GM21786 (cell line): Measurements from ENCODE around the gene DISC1.
A peak's percentile ranks its signal among the peaks of the same experiment; 100 is the strongest.
"Not testable (repeated sequence)": the region's sequence is repeated elsewhere in the genome, so short reads cannot be mapped to it uniquely, and the experiment has no call there.

Experiments
- ATAC-seq: cut with Tn5 transposase; IDR thresholded peaks from one replicate; pipeline ENCODE4 v1.9.1; 2021; ENCODE audit not compliant: unreplicated experiment

DISC1 gene

GRCh38 chr1:231626535-231626950, at the start of gene DISC1:
Gene DISC1, plus strand, starts transcription at chr1:231626790. Its CDS starts 78 bp downstream, at chr1:231626868.
- peak; percentile 42 for ATAC-seq

- ATAC-seq: no peak
These were observed 49.5 kb upstream of the DISC1 start for GRCh38 chr1:231576804-231577718.

DNA sequence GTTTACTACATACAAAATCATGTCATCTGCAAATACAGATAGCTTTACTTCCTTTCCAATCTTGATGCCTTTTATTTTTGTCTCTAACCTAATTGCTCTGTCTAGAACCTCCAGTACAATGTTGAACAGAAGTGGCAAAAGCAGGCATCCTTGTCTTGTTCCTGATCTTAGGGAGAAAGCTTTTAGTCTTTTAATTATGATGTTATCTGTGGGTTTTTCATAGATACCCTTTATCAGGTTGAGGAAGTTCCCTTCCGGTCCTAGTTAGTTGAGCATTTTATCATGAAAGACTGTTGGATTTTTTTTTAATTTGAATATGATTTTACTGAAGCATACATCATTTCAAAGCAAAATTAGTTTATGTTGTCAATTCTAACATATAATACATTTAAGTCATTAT, 45.7 kb upstream of the DISC1 start:
- ATAC-seq: no peak

DNA sequence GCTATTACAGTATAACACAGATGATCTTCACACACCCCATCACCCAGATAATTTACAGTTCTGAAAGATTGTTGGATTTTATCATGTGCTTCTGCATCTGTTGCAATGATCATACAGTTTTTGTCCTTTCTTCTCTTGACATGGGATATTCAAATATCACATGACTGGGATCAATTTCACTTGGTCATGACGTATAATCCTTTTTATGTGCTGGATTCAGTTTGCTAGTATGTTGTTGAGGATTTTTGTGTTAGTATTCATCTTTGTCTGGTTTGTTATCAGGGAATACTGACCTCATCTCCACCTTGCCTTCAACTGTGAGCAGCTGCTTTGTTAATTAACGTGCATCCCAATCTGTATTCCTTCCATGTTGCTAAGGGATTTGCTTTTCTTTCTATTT, 44.7 kb upstream of the DISC1 start:
- ATAC-seq: no peak

DNA sequence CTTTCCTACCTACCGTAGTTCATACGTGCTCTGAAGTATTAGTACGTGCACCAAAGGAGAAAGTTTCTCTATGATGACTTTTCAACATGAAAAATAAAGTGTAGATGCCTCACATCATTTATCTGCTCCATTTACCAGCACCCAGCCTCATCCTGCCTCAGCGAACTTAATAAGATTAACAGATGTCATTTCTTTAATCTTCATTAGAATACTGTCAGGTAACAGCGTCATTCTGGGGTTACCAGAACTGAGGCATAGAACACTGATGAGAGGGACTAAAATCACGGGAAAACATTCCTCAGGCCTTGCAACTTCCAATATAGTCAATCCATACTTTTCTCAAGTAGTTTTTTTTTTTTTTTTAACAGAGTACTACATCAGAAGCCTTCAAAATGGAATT, 43.2 kb upstream of the DISC1 start:
- ATAC-seq: no peak

DNA sequence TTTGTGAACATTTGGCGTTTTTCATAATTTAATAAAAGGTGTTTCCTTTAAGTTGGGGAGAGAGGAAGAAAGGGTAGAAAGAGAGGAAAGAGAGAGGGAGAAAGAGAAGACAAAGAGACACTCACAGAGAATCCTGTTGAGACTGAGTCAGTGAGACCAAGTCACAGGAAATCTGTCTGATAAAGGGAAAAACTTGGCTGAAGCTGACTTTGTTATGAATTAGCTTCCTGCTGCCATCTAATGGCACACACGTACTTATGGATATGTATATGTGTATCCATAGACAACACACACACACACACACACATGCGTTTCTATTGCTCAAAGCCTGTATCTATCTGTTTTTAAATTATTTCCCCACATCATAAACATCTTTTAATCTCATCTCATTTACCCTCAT, 42.5 kb upstream of the DISC1 start:
- ATAC-seq: no peak

DNA sequence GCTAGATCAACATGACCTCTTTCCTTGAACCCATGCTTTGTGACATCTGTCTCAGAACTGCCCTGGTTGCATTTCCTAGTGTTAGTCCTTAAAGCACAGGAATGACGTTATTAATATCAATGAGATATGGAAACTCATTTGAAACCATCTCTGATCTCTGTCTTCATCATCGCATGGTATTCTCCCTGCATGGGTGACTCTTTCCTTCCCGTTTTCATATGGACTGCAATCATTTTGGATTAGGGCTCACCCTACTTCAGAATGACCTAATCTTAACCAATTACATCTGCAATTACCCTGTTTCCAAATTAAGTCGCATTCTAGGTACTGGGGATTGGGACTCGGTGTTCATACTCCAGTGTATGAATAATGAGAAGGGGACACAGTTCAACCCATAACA, 41.7 kb upstream of the DISC1 start:
- no peak for ATAC-seq

- peak; percentile 66 for ATAC-seq
These were observed 36.0 kb upstream of the DISC1 start for GRCh38 chr1:231590453-231591198.

DNA sequence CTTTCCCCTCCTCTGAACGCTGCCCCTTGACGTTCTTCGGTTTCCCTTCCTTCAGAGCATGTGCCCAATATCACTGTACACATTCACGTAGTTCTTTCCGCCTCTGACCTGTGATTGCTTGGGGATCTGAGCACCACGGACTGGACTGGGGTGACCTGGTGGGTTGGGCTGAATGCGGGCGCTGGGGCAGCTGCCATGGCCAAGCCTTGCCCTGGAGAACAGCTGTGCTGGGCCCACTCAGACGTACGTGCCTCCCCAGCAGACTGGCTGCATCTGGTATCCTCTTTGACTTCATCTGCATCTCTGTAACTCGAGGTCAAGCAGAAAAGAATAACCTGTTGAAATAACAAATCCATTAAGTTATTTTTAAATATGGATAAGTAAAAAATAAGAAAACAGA, 35.1 kb upstream of the DISC1 start:
- ATAC-seq: no peak

DNA sequence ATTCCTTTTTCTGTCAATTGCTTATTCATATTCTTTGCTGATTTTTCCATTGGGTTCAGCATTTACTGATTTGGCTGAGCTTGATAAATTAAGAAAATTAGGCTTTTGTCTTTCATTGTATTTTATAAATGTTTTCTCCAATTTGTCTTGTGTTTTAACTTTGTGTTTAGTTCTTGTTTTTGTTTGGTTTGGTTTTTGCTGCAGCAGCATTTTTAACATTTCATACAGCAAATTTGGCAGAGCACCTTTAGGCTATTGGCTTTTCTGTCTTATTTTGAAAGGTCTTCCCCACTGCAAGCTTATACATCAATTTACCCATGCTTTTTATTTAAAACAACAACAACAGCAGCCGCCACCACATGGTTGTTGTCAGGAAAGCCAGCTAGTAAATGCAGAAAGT, 33.8 kb upstream of the DISC1 start:
- ATAC-seq: no peak

DNA sequence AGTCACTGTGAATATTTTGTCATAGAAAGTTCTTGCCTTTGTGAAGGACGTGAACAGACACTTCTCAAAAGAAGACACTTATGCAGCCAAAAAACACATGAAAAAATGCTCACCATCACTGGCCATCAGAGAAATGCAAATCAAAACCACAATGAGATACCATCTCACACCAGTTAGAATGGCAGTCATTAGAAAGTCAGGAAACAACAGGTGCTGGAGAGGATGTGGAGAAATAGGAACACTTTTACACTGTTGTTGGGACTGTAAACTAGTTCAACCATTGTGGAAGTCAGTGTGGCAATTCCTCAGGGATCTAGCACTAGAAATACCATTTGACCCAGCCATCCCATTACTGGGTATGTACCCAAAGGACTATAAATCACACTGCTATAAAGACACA, 33.3 kb upstream of the DISC1 start:
- ATAC-seq: not testable (repeated sequence)

- no peak for ATAC-seq
These were observed 32.5 kb upstream of the DISC1 start for GRCh38 chr1:231594123-231594522.

GRCh38 chr1:231594749-231595148, 31.8 kb upstream of the DISC1 start:
- ATAC-seq: no peak

GRCh38 chr1:231596337-231596791, 30.2 kb upstream of the DISC1 start:
- ATAC-seq: no peak

DNA sequence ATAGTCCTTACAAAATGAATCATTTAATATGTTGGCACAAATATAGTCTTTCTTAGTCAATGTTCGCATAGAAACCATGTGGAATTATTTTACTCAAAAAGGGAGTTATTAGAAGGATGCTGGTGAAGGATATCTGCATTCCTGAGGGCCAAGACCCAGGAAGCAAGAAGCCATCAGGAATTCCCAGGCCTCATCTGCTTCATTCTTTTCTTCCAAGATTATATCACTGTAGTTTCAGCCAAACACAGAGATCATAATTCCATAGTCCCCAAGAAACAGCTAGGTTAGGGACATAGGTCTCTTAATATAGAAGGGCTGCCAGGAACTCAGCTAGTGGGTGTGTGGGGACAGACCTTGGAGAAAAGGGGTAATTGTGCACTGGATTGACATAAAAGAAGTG, 28.6 kb upstream of the DISC1 start:
- ATAC-seq: no peak

GRCh38 chr1:231600458-231600976, 26.1 kb upstream of the DISC1 start:
- no peak for ATAC-seq

DNA sequence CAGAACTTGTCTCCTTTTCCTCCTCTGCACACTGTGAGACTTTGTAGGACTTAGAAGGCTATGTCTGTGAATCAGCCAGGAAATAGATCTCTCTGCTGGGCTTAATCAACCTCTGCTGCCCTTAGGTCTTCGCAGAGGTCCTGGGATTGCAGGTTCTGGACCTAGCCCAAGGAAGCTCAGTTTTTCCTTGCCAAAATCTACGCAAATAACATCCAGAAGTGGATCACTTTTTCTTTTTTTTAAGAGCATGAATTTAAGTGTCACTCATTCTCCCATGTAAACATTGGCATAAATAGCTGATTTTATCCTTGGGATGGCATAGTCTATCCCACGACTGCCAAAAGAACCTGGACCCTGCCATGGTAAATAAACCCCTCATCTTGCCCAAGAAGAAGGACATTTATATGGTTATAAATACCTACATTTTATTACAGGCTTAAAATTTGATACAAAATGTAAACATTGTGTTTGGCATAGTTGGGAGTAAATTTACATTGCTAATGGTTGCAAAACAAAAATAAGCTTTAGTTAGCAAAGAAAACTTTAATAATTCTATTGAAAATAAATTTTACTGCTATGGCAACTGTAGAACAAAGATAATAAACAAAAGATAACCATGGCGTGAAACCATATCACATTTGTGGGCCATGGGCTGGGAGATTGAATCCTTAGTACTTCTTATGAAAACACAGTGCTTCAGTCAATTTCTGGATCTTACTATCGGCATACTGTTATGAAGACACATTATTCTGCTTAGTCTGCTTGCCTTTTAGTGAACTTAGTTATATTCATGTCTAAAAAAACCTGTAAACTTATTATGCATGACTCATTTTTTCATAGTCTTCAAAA, 24.5 kb upstream of the DISC1 start:
- no peak for ATAC-seq

GRCh38 chr1:231602673-231602984, 24.0 kb upstream of the DISC1 start:
- no peak for ATAC-seq

DNA sequence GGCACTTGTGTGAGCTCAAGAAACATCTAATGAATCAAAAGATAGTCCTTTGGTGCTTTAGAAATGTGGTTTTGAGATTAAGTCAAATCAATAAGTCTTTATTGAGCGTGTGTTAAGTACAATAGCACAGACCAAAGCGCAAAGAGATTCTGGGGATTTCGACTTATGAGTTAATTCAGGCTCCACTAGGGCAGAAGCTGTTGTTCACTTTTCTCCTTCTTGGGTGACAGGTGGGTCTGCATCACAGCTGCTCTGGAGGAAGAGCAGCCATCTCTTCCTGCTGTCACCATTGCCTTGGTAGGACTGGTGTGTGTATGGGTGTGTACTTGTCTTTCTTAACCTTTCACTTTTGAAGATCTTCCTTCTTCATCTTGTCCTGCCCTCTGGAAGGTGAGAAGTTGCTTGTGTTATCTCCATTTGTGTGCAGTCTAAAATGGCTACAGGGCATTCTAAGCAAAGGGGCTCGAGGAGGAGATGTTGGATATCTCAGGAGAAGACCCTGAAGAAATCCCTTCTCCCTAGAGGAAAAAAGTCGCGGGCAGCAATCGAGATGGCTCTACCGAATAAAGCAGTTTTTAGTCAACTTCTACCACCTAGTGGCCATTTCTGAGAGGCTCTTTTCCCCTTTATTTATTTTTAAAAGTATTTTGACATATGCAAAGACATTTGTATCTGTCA, 22.9 kb upstream of the DISC1 start:
- ATAC-seq: peak; percentile 71

GRCh38 chr1:231604276-231604621, 22.3 kb upstream of the DISC1 start:
- ATAC-seq: no peak
